K562 (cell line): ENCODE results near the gene INSM1.

ENCODE experiments used
- ATF1 ChIP-seq, 2 experiments: fragments of 450-650 bp in 1 of 2; IDR thresholded peaks; 2 replicates each; pipeline ENCODE4 v1.6.1; 2016; ENCODE audit warnings: missing compliant biosample characterization in 1 of 2, missing genetic modification characterization in 1 of 2
- CREM ChIP-seq: IDR thresholded peaks from 2 replicates; pipeline ENCODE4 v1.6.1; 2014; ENCODE audit warnings: antibody characterized with exemption, low read depth
- CTCF ChIP-seq, 3 experiments: IDR thresholded peaks in 2 of 3; conservative IDR thresholded peaks in 1 of 3; 2 replicates each; pipeline ENCODE4 v1.5.1; 2011 to 2012; ENCODE audit warnings: low read length in 3 of 3, mild to moderate bottlenecking in 3 of 3, control low read depth in 2 of 3, improper control_type of control experiment in 1 of 3, inconsistent platforms in 1 of 3, low read depth in 1 of 3, mixed read lengths in 1 of 3, moderate library complexity in 1 of 3; ENCODE audit not compliant: insufficient read depth in 2 of 3
- DNMT1 ChIP-seq: fragments of 450-650 bp; IDR thresholded peaks from 2 replicates; pipeline ENCODE4 v1.6.1; 2016; ENCODE audit warnings: antibody characterized with exemption, mild to moderate bottlenecking
- EZH2 ChIP-seq: IDR thresholded peaks from 2 replicates; pipeline ENCODE4 v1.6.1; 2012; ENCODE audit warnings: low read depth, mild to moderate bottlenecking, inconsistent platforms, low read length, borderline replicate concordance
- JUN ChIP-seq, 2 experiments: sonication (generic) in 1 of 2; formaldehyde crosslinking in 1 of 2; IDR thresholded peaks; 2 replicates each; pipeline versions ENCODE4 v1.6.1 to v1.8.0; 2012 to 2022; ENCODE audit warnings: borderline replicate concordance in 2 of 2, mild to moderate bottlenecking in 2 of 2, improper control_type of control experiment in 1 of 2, low read depth in 1 of 2, low read length in 1 of 2, missing genetic modification reagents in 1 of 2
- POLR2AphosphoS5 ChIP-seq: IDR thresholded peaks from 2 replicates; pipeline ENCODE4 v1.6.1; 2011; ENCODE audit warnings: mild to moderate bottlenecking, low read depth, low read length, moderate library complexity; ENCODE audit not compliant: control insufficient read depth, insufficient read depth
- RAD21 ChIP-seq, 2 experiments: fragments of 250-450 bp in 1 of 2; fragments of 450-650 bp in 1 of 2; sonication (Bioruptor Pico) in 1 of 2; formaldehyde crosslinking in 1 of 2; IDR thresholded peaks in 1 of 2; conservative IDR thresholded peaks in 1 of 2; 2 replicates each; pipeline versions ENCODE4 v1.4.0 to v1.8.0; 2020 to 2022; ENCODE audit warnings: mild to moderate bottlenecking in 2 of 2, moderate library complexity in 1 of 2
- RB1 ChIP-seq: fragments of 450-650 bp; IDR thresholded peaks from 2 replicates; pipeline ENCODE4 v1.6.1; 2017; ENCODE audit warnings: low read depth, mild to moderate bottlenecking
- SRSF3 ChIP-seq: fragments of 200-400 bp; formaldehyde crosslinking; IDR thresholded peaks from 2 replicates; pipeline ENCODE4 v1.6.1; 2016; ENCODE audit warnings: mild to moderate bottlenecking, low read length, moderate library complexity; ENCODE audit not compliant: insufficient read depth

- TF ChIP-seq CREM, result no peak
- TF ChIP-seq SRSF3, result no peak
- no peak for TF ChIP-seq RAD21 (CRISPR knock-in tag; conservative IDR thresholded peaks at IDR 0.05 in 1 of 2, IDR thresholded peaks at IDR 0.05 in 1 of 2)
- TF ChIP-seq EZH2, result no peak
- TF ChIP-seq CTCF (IDR thresholded peaks at IDR 0.05 in 2 of 3, conservative IDR thresholded peaks at IDR 0.05 in 1 of 3; ENCODE audit: insufficient read depth in 2 of 3, low read depth in 1 of 3, low read length in 3 of 3), result no peak
- no peak for TF ChIP-seq DNMT1
- no peak for TF ChIP-seq RB1
- no peak for TF ChIP-seq ATF1 (CRISPR knock-in tag; IDR thresholded peaks at IDR 0.05)
- no peak for TF ChIP-seq ATF1 (tag; IDR thresholded peaks at IDR 0.05)
- TF ChIP-seq JUN (IDR thresholded peaks at IDR 0.05; ENCODE audit: borderline replicate concordance, low read depth, low read length), result no peak
- no peak for TF ChIP-seq JUN (CRISPR knock-in tag; IDR thresholded peaks at IDR 0.05; ENCODE audit: borderline replicate concordance)
- no peak for TF ChIP-seq POLR2AphosphoS5
Measured at GRCh38 chr20:20411836-20412235, 43.9 kb downstream of the INSM1 start.
